NCI-H2196 (cell line): ENCODE data around the gene PCDHGB3.
"Not testable (repeated sequence)": the region's sequence is repeated elsewhere in the genome, so short reads cannot be mapped to it uniquely, and the experiment has no call there.

Experiments used
- DNase-seq: peaks from one replicate; lab custom pipeline; 2025; ENCODE audit not compliant: unreplicated experiment; lab: John Stamatoyannopoulos, UW

The PCDHGB3 gene

DNA sequence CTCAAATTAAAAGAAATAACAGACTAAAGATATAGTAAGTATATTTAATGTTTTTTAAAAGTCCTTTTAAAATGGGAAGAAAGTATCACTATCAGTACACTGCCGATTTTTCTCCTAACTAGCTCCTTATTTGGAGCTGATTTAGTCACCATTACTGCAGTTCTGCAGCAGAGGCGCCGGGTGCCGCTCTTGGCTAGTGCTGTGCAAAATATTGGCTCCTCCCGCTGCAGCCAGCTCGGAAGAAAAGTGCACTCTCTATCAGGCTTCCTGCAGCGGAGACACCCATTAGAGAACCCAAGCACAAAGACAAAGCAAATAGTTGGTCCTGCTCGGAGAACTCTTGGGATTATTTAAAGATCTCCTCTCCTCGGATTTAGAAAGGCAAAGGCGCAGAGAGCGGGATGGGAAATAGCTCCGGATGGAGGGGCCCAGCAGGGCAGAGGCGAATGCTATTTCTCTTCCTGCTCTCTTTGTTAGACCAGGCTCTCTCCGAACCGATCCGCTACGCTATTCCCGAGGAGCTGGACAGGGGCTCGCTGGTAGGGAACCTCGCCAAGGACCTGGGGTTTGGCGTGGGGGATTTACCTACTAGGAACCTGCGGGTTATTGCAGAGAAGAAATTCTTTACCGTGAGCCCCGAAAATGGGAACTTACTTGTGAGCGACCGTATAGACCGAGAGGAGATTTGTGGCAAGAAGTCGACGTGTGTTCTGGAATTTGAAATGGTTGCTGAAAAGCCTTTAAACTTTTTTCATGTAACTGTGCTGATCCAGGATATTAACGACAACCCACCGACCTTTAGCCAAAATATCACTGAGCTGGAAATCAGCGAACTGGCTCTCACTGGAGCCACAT lies at the start of gene PCDHGB3:
Gene PCDHGB3, plus strand, starts transcription at position 249 of the 855 bp plus-strand sequence. Its CDS starts 153 bp downstream, at position 402.
- DNase-seq: no peak

DNA sequence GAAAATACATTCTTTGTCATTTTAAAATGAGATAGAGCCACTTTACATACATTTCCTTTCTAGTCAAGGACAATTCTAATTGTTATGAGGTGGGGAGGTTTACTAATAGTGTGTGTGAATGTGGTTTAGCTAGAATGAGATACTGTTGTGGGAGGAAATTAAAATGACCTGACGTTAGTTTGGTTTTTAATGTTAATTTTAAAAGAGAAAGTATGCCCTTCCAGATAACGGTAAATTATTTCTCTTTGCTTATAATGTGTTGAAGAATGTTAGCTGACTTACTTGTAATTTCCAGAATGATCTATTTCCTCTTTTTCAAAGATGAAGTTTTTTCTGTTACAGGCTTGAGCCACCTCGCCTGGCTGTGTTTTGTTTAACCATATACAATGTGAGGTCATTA lies 47.8 kb upstream of the PCDHGB3 start:
- no peak for DNase-seq

DNA sequence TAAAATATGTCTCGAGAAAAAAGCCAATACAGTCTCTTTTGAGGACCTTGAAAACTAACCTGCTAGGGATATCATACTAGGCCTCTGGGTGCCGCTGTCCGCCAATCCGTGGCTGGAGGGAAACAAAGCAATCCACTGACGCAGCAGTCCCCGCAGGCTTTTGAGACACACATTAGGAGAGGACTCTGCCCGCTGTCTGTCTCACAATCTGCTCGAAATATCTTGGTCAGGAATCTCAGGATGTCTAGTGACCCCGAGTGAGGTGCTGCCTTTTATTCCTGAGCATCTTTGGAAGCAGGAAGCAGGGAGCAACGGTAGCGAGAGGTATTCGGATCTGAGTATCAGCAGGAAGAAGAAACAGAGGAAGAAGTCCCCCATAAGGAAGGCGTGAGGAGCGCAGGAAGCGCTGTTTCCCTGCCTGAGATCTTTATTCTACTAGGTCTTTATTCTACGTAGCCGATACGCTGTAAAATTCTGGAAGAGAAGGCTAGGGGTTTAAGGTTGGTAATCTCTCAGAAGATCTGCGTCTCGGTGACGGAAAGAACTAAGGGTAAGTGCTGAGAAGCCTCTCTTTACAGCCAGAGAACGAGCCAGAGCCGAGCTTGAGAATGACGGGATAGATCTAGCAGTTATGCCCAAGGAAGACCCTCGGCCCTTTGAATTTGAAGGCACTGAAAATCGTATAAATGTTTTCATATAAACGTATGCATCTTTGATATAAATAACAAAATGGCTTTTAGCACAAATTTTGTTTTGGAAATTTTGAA lies 43.8 kb upstream of the PCDHGB3 start:
- no peak for DNase-seq

DNA sequence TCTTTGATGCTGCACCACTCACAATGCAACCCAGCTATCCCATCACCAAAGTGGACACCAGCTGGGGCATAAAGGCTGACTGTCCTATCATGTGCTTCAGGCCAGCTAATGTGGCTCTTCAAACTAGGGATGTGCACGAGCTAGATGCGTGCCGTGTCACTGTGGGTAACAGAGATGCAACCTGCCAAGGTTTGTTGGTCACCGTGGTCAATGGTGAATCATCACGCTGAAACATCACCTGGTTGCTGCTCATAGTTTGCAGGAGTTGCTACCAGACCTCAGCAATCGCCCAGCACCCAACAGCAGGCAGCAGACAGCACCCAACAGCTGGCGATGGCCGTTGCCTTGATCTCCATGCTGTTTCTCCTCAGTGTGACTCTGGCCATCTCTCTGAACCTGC lies 41.8 kb upstream of the PCDHGB3 start:
- DNase-seq: no peak

GRCh38 chr5:141330299-141331080 lies 39.6 kb upstream of the PCDHGB3 start, which contains the start of gene PCDHGA1:
PCDHGA1 (plus strand) TSS chr5:141330514.
- no peak for DNase-seq

DNA sequence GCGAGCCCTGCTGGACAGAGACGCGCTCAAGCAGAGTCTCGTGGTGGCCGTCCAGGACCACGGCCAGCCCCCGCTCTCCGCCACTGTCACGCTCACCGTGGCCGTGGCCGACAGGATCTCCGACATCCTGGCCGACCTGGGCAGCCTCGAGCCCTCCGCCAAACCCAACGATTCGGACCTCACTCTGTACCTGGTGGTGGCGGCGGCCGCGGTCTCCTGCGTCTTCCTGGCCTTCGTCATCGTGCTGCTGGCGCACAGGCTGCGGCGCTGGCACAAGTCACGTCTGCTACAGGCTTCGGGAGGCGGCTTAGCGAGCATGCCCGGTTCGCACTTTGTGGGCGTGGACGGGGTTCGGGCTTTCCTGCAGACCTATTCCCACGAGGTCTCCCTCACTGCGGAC lies 37.5 kb upstream of the PCDHGB3 start:
- not testable (repeated sequence) for DNase-seq

DNA sequence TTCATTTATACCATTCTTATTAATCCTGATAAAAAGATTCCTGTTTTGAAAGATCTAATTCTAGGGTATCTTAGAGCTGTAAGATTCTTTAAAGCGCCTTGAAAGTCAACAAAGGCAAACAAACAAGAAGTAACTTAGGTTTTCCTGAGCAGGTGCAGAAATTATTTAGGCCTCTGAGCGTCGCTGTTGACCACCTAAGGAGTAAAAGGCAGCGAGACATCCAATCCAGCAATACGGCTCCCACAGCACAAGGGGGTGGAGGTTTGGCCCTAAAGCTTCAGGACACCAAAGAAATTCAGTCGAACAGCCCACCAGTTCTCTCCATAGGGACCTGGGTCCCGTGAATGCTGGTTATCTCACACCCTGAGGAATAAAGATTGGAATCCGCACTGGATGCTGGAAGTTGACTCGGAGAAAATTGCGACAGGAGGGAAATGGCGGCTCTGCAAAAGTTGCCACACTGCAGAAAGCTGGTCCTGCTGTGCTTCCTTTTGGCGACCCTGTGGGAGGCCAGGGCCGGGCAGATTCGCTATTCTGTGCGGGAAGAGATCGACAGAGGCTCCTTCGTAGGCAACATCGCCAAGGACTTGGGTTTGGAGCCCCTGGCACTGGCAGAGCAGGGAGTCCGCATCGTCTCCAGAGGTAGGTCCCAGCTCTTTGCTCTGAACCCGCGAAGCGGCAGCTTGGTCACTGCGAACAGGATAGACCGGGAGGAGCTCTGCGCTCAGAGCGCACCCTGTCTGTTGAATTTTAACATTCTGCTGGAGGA lies 31.3 kb upstream of the PCDHGB3 start, which contains the start of gene PCDHGA2:
Gene PCDHGA2, plus strand, starts transcription at position 223 of the 769 bp plus-strand sequence.
- DNase-seq: no peak

GRCh38 chr5:141340781-141341354 lies 29.2 kb upstream of the PCDHGB3 start:
- not testable (repeated sequence) for DNase-seq

DNA sequence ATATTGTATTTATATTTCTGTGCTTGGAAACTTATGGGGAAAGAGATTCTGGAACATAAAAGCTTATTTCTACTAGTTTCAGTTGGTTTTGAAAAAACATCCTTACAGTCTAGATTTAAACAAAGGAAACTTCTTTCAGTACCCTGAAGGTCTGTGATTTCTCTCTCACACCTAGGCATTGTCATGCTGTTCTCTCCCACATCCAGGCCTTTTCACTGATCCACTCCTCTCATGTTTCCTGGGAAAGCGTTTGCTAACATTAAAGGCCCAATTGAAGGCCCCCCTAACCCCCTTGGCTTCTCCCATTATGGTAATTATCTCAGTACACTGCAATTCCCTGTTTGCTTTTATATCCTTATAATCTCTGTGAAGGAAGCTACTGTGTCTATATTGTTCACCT lies 27.3 kb upstream of the PCDHGB3 start:
- no peak for DNase-seq

DNA sequence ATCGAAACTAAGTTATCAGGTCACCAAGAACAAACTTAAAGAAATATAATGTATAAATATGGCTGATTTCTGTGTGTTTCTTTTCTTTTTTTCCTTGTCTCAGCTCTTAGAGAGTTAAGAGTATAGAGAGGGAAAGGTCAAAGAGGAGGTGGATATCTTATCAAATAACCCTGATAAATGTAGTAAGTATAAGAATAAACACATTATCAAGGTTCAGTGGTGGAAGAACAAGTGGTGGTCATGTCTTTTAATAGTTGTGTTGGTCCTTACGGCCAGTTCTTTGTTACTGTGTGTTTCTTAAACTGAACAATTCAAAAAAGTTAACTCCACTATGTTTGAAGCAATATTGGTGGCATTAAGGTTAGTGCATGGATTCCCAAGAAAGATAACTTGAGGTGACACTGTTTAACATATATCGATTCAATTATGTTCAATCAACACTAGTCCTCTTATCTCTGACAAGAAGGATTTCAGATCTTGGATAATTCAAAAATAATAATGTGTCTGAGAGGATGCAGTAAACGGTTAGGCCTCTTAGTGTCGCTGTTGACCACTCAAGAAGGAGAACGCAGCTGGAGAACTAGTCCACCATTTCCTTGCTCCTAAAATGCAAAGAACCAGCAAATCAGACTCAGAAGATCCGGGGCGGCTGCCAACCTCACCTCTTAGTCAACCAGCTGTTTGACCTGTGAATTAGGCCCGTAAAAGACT lies 26.6 kb upstream of the PCDHGB3 start, which contains the start of gene PCDHGA3:
Gene PCDHGA3, plus strand, starts transcription at position 588 of the 711 bp plus-strand sequence. CDS start 205 bp downstream, outside the sequence.
- no peak for DNase-seq

GRCh38 chr5:141343953-141344463 lies 26.0 kb upstream of the PCDHGB3 start:
- no peak for DNase-seq

DNA sequence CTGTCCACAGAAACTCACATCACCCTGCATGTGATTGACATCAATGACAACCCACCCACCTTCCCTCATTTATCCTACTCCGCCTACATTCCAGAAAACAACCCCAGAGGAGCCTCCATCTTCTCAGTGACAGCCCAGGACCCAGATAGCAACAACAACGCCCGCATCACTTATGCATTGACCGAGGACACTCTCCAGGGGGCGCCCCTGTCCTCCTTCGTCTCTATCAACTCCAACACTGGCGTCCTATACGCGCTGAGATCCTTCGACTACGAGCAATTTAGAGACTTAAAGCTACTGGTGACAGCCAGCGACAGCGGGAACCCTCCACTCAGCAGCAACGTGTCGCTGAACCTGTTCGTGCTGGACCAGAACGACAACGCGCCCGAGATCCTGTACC lies 24.7 kb upstream of the PCDHGB3 start:
- no peak for DNase-seq

DNA sequence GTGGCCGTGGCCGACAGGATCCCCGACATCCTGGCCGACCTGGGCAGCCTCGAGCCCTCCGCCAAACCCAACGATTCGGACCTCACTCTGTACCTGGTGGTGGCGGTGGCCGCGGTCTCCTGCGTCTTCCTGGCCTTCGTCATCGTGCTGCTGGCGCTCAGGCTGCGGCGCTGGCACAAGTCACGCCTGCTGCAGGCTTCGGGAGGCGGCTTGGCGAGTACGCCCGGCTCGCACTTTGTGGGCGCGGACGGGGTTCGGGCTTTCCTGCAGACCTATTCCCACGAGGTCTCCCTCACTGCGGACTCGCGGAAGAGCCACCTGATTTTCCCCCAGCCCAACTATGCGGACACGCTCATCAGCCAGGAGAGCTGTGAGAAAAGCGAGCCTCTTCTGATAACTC lies 24.0 kb upstream of the PCDHGB3 start:
- DNase-seq: not testable (repeated sequence)

DNA sequence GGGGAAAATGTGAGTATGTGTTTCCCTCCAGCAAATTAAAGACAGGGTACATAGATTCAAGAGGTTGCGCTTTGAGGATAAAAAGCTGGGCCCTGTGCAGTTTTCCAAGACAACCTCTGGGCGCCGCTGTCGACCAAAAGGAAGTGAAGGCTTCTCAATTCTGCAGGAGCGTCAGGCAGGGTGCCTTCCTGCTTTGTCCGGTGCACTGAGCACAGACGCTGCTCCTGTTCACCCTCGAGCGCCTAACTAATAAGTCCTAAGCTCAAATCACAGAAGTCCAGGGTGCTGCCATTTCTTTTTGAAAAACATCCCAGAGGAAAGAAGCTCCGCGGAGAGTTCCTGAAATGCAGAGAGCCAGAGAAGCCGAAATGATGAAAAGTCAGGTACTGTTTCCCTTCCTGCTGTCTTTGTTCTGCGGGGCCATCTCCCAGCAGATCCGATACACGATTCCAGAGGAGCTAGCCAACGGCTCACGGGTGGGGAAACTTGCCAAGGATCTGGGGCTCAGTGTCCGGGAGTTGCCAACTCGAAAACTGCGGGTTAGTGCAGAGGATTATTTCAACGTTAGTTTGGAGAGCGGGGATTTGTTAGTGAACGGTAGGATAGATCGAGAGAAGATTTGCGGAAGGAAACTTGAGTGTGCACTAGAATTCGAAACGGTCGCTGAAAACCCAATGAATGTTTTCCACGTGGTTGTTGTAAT lies 20.0 kb upstream of the PCDHGB3 start, which contains the start of gene PCDHGB1:
Gene PCDHGB1, plus strand, starts transcription at position 183 of the 703 bp plus-strand sequence. Its CDS starts 162 bp downstream, at position 345.
- no peak for DNase-seq

DNA sequence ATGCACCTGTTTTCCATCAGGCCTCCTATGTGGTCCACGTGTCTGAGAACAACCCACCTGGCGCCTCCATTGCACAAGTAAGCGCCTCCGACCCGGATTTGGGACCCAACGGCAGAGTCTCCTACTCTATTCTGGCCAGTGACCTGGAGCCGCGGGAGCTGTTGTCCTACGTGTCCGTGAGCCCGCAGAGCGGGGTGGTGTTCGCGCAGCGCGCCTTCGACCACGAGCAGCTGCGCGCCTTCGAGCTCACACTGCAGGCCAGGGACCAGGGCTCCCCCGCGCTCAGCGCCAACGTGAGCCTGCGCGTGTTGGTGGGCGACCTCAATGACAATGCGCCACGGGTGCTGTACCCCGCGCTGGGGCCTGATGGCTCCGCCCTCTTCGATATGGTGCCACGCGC lies 18.5 kb upstream of the PCDHGB3 start:
- no peak for DNase-seq

DNA sequence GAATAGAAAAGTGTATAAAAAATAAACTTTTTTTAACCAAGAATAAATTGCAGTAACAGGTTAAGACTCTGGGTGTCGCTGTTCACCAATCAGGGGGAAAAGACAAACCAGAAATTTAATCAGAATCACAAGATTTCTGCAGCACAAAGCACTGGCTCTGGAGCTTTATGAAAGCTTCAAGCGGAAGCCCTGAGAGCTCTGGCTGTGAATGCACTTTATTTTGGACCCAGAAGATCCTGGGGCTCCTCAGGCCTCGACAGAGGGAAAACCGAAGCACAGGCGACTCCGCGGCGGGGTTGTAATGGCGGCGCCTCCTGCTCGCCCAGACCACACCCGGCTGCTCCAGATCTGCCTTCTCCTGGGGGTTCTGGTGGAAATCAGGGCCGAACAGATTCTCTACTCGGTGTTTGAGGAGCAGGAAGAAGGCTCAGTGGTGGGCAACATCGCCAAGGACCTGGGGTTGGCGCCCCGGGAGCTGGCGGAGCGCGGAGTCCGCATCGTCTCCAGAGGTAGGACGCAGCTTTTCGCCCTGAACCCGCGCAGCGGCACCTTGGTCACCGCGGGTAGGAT lies 15.1 kb upstream of the PCDHGB3 start, which contains the start of gene PCDHGA4:
Gene PCDHGA4, plus strand, starts transcription at position 122 of the 570 bp plus-strand sequence. Its CDS starts 87 bp downstream, at position 209.
- no peak for DNase-seq

DNA sequence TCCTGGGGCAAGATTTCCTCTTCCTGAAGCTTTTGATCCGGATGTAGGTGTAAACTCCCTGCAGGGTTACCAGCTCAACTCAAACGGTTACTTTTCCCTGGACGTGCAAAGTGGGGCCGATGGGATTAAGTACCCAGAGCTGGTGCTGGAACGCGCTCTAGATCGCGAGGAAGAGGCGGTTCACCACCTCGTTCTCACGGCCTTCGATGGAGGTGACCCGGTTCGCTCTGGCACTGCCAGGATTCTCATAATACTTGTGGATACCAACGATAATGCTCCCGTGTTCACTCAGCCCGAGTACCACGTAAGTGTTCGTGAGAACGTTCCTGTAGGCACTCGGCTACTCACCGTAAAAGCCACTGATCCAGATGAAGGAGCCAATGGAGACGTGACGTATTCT lies 14.4 kb upstream of the PCDHGB3 start:
- no peak for DNase-seq

DNA sequence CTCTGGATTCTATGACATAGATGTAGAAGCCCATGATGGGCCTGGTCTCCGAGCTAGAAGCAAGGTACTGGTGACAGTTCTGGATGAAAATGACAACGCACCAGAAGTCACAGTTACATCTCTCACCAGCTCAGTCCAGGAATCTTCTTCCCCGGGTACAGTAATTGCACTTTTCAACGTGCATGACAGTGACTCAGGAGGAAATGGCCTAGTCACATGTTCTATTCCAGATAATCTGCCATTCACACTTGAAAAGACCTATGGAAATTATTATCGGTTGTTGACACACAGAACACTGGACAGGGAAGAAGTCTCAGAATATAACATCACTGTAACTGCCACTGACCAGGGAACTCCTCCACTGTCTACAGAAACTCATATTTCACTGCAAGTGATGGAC lies 13.9 kb upstream of the PCDHGB3 start:
- DNase-seq: no peak
